Lung (tissue), 12 donors: ENCODE measurements around the gene HSD17B12. TPM values are rescaled to one million over a fixed set of nuclear protein-coding genes. Genes with fewer than 3 reads are reported as not detected.
A peak's percentile ranks its signal among the peaks of the same experiment; 100 is the strongest.
"Not testable (repeated sequence)": the region's sequence is repeated elsewhere in the genome, so short reads cannot be mapped to it uniquely, and the experiment has no call there.

Experiments used
- ATAC-seq: fragments of 200-7000 bp; cut with Tn5 transposase; one replicate; pipeline ENCODE4 v1.9.1; 2020; ENCODE audit warnings: moderate number of reproducible peaks; ENCODE audit not compliant: insufficient read depth, low FRiP score
- DNase-seq, 3 donors: peaks; one replicate each; pipeline ENCODE4 v3.0.0-alpha.2; 2013 to 2017
- H3K27ac ChIP-seq, 2 donors: one replicate each; pipeline ENCODE4 v1.5.1; 2013; ENCODE audit warnings: mild to moderate bottlenecking in 2 of 2, moderate library complexity in 2 of 2, control low read depth in 1 of 2, inconsistent platforms in 1 of 2, low read depth in 1 of 2, low read length in 1 of 2
- H3K27me3 ChIP-seq, 3 donors: one replicate each; pipeline ENCODE4 v1.5.1; 2013; ENCODE audit warnings: low read length in 2 of 3; ENCODE audit not compliant: control insufficient read depth in 3 of 3, insufficient read depth in 3 of 3
- H3K36me3 ChIP-seq, 4 donors: one replicate each; pipeline ENCODE4 v1.5.1; 2013; ENCODE audit warnings: low read length in 4 of 4, mild to moderate bottlenecking in 1 of 4, moderate library complexity in 1 of 4; ENCODE audit not compliant: control insufficient read depth in 4 of 4, insufficient read depth in 4 of 4
- H3K4me1 ChIP-seq, 5 donors: one replicate each; pipeline ENCODE4 v1.5.1; 2013; ENCODE audit warnings: low read length in 5 of 5, mild to moderate bottlenecking in 2 of 5, moderate library complexity in 1 of 5; ENCODE audit not compliant: control insufficient read depth in 5 of 5, insufficient read depth in 5 of 5
- H3K4me3 ChIP-seq: one replicate; pipeline ENCODE4 v1.5.1; 2013; ENCODE audit warnings: mild to moderate bottlenecking, control low read depth, moderate library complexity
- H3K9ac ChIP-seq, 2 donors: one replicate each; pipeline ENCODE4 v1.5.1; 2013; ENCODE audit warnings: low read length in 2 of 2, control low read depth in 1 of 2; ENCODE audit not compliant: insufficient read depth in 1 of 2
- H3K9me3 ChIP-seq, 4 donors: one replicate each; pipeline ENCODE4 v1.5.1; 2013; ENCODE audit warnings: low read length in 3 of 4, mild to moderate bottlenecking in 1 of 4, moderate library complexity in 1 of 4; ENCODE audit not compliant: control insufficient read depth in 4 of 4, insufficient read depth in 3 of 4
- CTCF ChIP-seq: IDR thresholded peaks from 2 replicates; pipeline ENCODE4 v1.5.1; 2012; ENCODE audit warnings: mild to moderate bottlenecking; ENCODE audit errors: control extremely low read depth, extremely low read depth
- WGBS, 2 donors: extraction: QIAGEN DNeasy Blood & Tissue Kit; methylation state at CpG; one replicate each; pipeline ENCODE4 v1.1.7; 2013; 5-methylcytosine and 5-hydroxymethylcytosine counted together
- polyA plus RNA-seq, 2 donors: library from polyadenylated mRNA; stranded (reverse); fragments of 200-250 nt; gene quantifications; one replicate each; pipeline ENCODE4 v1.2.1, GENCODE V29; 2013
- total RNA-seq, 2 donors: library from RNA; depleted of rRNA in 1 of 2; stranded (reverse); fragments of >200 nt in 1 of 2; gene quantifications; one replicate each; pipeline ENCODE4 v1.2.1, GENCODE V29; 2014 to 2021
- donor health status: control.
- donor health status: control.
- donor health status: Bipolar disorder and iron deficiency.
- donor health status: healthy.
- donor health status: DM: yes; HTN: yes; CAD: no.

Gene HSD17B12
- total and polyA plus RNA-seq, 4 donors, result 37.3 to 118 (median 87.1) TPM

GRCh38 chr11:43681401-43681942, 934 bp downstream of the HSD17B12 start:
- 8% methylated on average over 12 of the region's 12 CpGs for WGBS, 2 donors
- DNase-seq (peak in 2 of 3 donors; percentile 60 to 79), ATAC-seq (no peak)
- peaks cover 0 to 15% (median 4%) of the 10 kb centered on the region in 5 donors for H3K4me1 ChIP-seq
- no peak for TF ChIP-seq CTCF
- H3K4me3 ChIP-seq, result peak overlapping the region; percentile 64
- no peaks in the 10 kb centered on the region for H3K27me3 ChIP-seq
- peaks cover 0 to 13% (median 2%) of the 10 kb centered on the region in 4 donors for H3K36me3 ChIP-seq
- peak overlapping the region; percentile 77 to 89 for H3K27ac ChIP-seq
- H3K9ac ChIP-seq, result peak overlapping the region; percentile 92 to 97
- H3K9me3 ChIP-seq, result no peaks in the 10 kb centered on the region

GRCh38 chr11:43682081-43682480, 1.5 kb downstream of the HSD17B12 start:
- 71 to 81% methylated on average over 11 of the region's 11 CpGs for WGBS, 2 donors
- H3K9ac ChIP-seq, result peak overlapping the region in 1 of 2 donors; percentile 92
- peaks cover 0 to 13% (median 2%) of the 10 kb centered on the region in 4 donors for H3K36me3 ChIP-seq
- not testable (repeated sequence) for H3K9me3 ChIP-seq, DNase-seq, H3K27me3 ChIP-seq, H3K4me3 ChIP-seq, ATAC-seq
- H3K4me1 ChIP-seq, result peaks cover 0 to 15% (median 6%) of the 10 kb centered on the region in 5 donors
- H3K27ac ChIP-seq, result peak overlapping the region in 1 of 2 donors; percentile 89

DNA sequence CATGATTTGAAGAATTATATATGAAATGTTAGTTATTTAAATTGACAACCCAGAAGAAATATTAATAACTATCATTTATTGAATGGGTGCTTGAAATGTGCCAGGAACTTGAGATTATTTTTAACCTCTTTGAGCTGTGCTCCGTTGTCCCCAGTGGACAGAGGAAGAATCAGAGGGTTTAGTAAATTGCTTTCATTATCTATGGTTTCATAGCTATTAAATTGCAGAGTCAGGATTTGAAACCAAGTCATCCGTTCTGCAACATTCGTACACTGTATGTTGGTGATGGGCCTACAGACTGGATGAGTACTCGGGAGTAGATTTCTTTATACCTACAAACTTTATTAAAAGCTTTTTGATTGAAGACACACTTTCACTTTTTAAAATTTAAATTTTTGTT, 4.9 kb downstream of the HSD17B12 start:
- H3K9ac ChIP-seq, result no peak overlapping the region
- H3K4me1 ChIP-seq, result peaks cover 3 to 21% (median 10%) of the 10 kb centered on the region in 5 donors
- DNase-seq, result no peak
- TF ChIP-seq CTCF, result no peak
- no peaks in the 10 kb centered on the region for H3K9me3 ChIP-seq
- H3K4me3 ChIP-seq, result no peak overlapping the region
- H3K27ac ChIP-seq, result no peak overlapping the region
- ATAC-seq, result no peak
- 76 to 78% methylated on average over 4 of the region's 4 CpGs for WGBS, 2 donors
- H3K27me3 ChIP-seq, result no peaks in the 10 kb centered on the region
- H3K36me3 ChIP-seq, result peaks cover 0 to 13% (median 4%) of the 10 kb centered on the region in 4 donors

- ATAC-seq (no peak), DNase-seq (no peak)
- Histone ChIP-seq H3K4me3 (no peak overlapping the region), H3K27me3 (no peaks in the 10 kb centered on the region), H3K9me3 (no peaks in the 10 kb centered on the region), H3K27ac (peak overlapping the region in 1 of 2 donors; percentile 52), H3K36me3 (peaks cover 0 to 17% (median 4%) of the 10 kb centered on the region in 4 donors), H3K4me1 (peaks cover 3 to 23% (median 10%) of the 10 kb centered on the region in 5 donors), H3K9ac (no peak overlapping the region)
- 62 to 67% methylated on average over 5 of the region's 5 CpGs for WGBS, 2 donors
- no peak for TF ChIP-seq CTCF
These were observed 5.7 kb downstream of the HSD17B12 start for GRCh38 chr11:43686207-43686606.
